LHCN-M2 (cell line): ENCODE results near the gene NPIPB4. TPM values are rescaled to one million over a fixed set of nuclear protein-coding genes. Genes with fewer than 3 reads are reported as not detected.
"Not testable (repeated sequence)": the region's sequence is repeated elsewhere in the genome, so short reads cannot be mapped to it uniquely, and the experiment has no call there.

Source experiments
- DNase-seq: peaks from one replicate; pipeline ENCODE4 v3.0.0-alpha.2; 2012; ENCODE audit warnings: low read depth
- polyA plus RNA-seq: library from polyadenylated mRNA; unstranded; fragments of >200 nt; gene quantifications from one replicate; pipeline ENCODE4 v1.2.1, GENCODE V29; 2012; ENCODE audit warnings: missing spikeins
- total RNA-seq: library from RNA; depleted of rRNA; stranded (reverse); fragments of >200 nt; gene quantifications from 2 replicates; pipeline ENCODE4 v1.2.3, GENCODE V29; 2014; rRNA removed

Gene NPIPB4
- 5.6 and 23.7 TPM in 2 replicates for total RNA-seq
- polyA plus RNA-seq, result 8.5 TPM

- DNase-seq, result not testable (repeated sequence)
Measured at GRCh38 chr16:21857656-21858055, at the start of gene NPIPB4. Gene NPIPB4 (minus strand): TSS chr16:21857756. CDS start chr16:21857378, 378 bp downstream.

GRCh38 chr16:21898998-21899397, 41.4 kb upstream of the NPIPB4 start:
- DNase-seq, result not testable (repeated sequence)

- DNase-seq, result not testable (repeated sequence)
Measured at GRCh38 chr16:21881988-21882387, 24.4 kb upstream of the NPIPB4 start.

- not testable (repeated sequence) for DNase-seq
Measured at GRCh38 chr16:21837186-21837585, 20.4 kb downstream of the NPIPB4 start.

GRCh38 chr16:21836334-21836733, 21.2 kb downstream of the NPIPB4 start:
- DNase-seq, result not testable (repeated sequence)

GRCh38 chr16:21835747-21836146, 21.8 kb downstream of the NPIPB4 start:
- DNase-seq, result not testable (repeated sequence)

- not testable (repeated sequence) for DNase-seq
Measured at GRCh38 chr16:21834211-21834610, 23.3 kb downstream of the NPIPB4 start.

GRCh38 chr16:21829929-21830328, 27.6 kb downstream of the NPIPB4 start:
- not testable (repeated sequence) for DNase-seq

GRCh38 chr16:21826067-21826706, 31.4 kb downstream of the NPIPB4 start:
- DNase-seq, result not testable (repeated sequence)

GRCh38 chr16:21825526-21825925, 32.0 kb downstream of the NPIPB4 start:
- not testable (repeated sequence) for DNase-seq

GRCh38 chr16:21823258-21823657, 34.3 kb downstream of the NPIPB4 start:
- DNase-seq, result not testable (repeated sequence)

GRCh38 chr16:21820908-21821465, 36.6 kb downstream of the NPIPB4 start:
- not testable (repeated sequence) for DNase-seq

GRCh38 chr16:21820028-21820907, 37.3 kb downstream of the NPIPB4 start:
- peak; percentile 55 for DNase-seq

GRCh38 chr16:21819617-21820016, 37.9 kb downstream of the NPIPB4 start:
- not testable (repeated sequence) for DNase-seq

GRCh38 chr16:21817012-21817411, 40.5 kb downstream of the NPIPB4 start:
- not testable (repeated sequence) for DNase-seq

GRCh38 chr16:21815694-21816093, 41.9 kb downstream of the NPIPB4 start:
- not testable (repeated sequence) for DNase-seq

- not testable (repeated sequence) for DNase-seq
Measured at GRCh38 chr16:21802375-21802663, 55.2 kb downstream of the NPIPB4 start.

GRCh38 chr16:21801538-21802374, 55.8 kb downstream of the NPIPB4 start:
- peak; percentile 28 for DNase-seq

GRCh38 chr16:21798601-21799000, 59.0 kb downstream of the NPIPB4 start:
- DNase-seq, result not testable (repeated sequence)

- not testable (repeated sequence) for DNase-seq
Measured at GRCh38 chr16:21793310-21793709, 64.2 kb downstream of the NPIPB4 start.

GRCh38 chr16:21790506-21790905, 67.0 kb downstream of the NPIPB4 start:
- not testable (repeated sequence) for DNase-seq
